ENCODE measurements around the gene SLC66A3. TPM values are rescaled to one million over a fixed set of nuclear protein-coding genes. Genes with fewer than 3 reads are reported as not detected.

The SLC66A3 gene
- total and polyA plus RNA-seq, 3 donors from 2014 or later = 23.3 to 46.0 (median 38.9) TPM

- no peak for DNase-seq
- Histone ChIP-seq H3K4me3 (no peak overlapping the region), H3K4me1 (no peaks in the 10 kb centered on the region), H3K9me3 (no peaks in the 10 kb centered on the region), H3K36me3 (ENCODE audit: low read depth, missing control alignments) (no peaks in the 10 kb centered on the region), H3K27ac (no peak overlapping the region), H3K27me3 (no peaks in the 10 kb centered on the region)
- intact Hi-C loops (cut with DNase I; ENCODE audit: low total_unique reads) = no loop called here
- WGBS, 2 donors = 78 to 83% methylated on average over 5 of the region's 5 CpGs
- TF ChIP-seq CTCF (IDR thresholded peaks at IDR 0.05) = no peak
Measured at GRCh38 chr2:11201969-11202368, 46.7 kb downstream of the SLC66A3 start.

- intact Hi-C loops (cut with DNase I; ENCODE audit: low total_unique reads) = no loop called here
- TF ChIP-seq POLR2A (IDR thresholded peaks at IDR 0.05) = no peak
- no peak for TF ChIP-seq CTCF (IDR thresholded peaks at IDR 0.05)
- Histone ChIP-seq H3K9me3 (no peaks in the 10 kb centered on the region), H3K27me3 (no peaks in the 10 kb centered on the region), H3K4me1 (no peaks in the 10 kb centered on the region), H3K4me3 (no peak overlapping the region), H3K36me3 (ENCODE audit: low read depth, missing control alignments) (no peaks in the 10 kb centered on the region), H3K27ac (no peak overlapping the region)
- DNase-seq = no peak
- 86 to 88% methylated on average over 3 of the region's 3 CpGs for WGBS, 2 donors
Measured at GRCh38 chr2:11203480-11203879, 48.2 kb downstream of the SLC66A3 start.

GRCh38 chr2:11208083-11208482 is 52.8 kb downstream of the SLC66A3 start:
- Histone ChIP-seq H3K27me3 (no peaks in the 10 kb centered on the region), H3K27ac (no peak overlapping the region), H3K9me3 (no peaks in the 10 kb centered on the region), H3K4me3 (no peak overlapping the region), H3K4me1 (no peaks in the 10 kb centered on the region), H3K36me3 (ENCODE audit: low read depth, missing control alignments) (no peaks in the 10 kb centered on the region)
- no peak for TF ChIP-seq POLR2A (IDR thresholded peaks at IDR 0.05)
- no peak for TF ChIP-seq CTCF (IDR thresholded peaks at IDR 0.05)
- intact Hi-C loops (cut with DNase I; ENCODE audit: low total_unique reads) = no loop called here
- DNase-seq = no peak

GRCh38 chr2:11212645-11213044 is 57.4 kb downstream of the SLC66A3 start:
- Histone ChIP-seq H3K9me3 (no peaks in the 10 kb centered on the region), H3K4me3 (no peak overlapping the region), H3K27me3 (no peaks in the 10 kb centered on the region), H3K27ac (no peak overlapping the region), H3K36me3 (ENCODE audit: low read depth, missing control alignments) (no peaks in the 10 kb centered on the region), H3K4me1 (no peaks in the 10 kb centered on the region)
- TF ChIP-seq POLR2A (IDR thresholded peaks at IDR 0.05) (no peak), CTCF (IDR thresholded peaks at IDR 0.05) (no peak)
- intact Hi-C loops (cut with DNase I; ENCODE audit: low total_unique reads) = no loop called here
- no peak for DNase-seq

- 86 to 90% methylated on average over 5 of the region's 5 CpGs for WGBS, 2 donors
- Histone ChIP-seq H3K27ac (no peak overlapping the region), H3K4me3 (no peak overlapping the region), H3K36me3 (ENCODE audit: low read depth, missing control alignments) (no peaks in the 10 kb centered on the region), H3K9me3 (no peaks in the 10 kb centered on the region), H3K4me1 (no peaks in the 10 kb centered on the region), H3K27me3 (no peaks in the 10 kb centered on the region)
- no peak for DNase-seq
- TF ChIP-seq CTCF (IDR thresholded peaks at IDR 0.05) = no peak
- TF ChIP-seq POLR2A (IDR thresholded peaks at IDR 0.05) = no peak
- intact Hi-C loops (cut with DNase I; ENCODE audit: low total_unique reads) = no loop called here
Measured at GRCh38 chr2:11213090-11213638, 57.9 kb downstream of the SLC66A3 start.

All from testis (tissue), 3 donors.